ENCODE data around the gene CSF1R. TPM values are rescaled to one million over a fixed set of nuclear protein-coding genes. Genes with fewer than 3 reads are reported as not detected.
A peak's percentile ranks its signal among the peaks of the same experiment; 100 is the strongest.

CSF1R gene
- total RNA-seq, 1 donor from 2014 or later: 0.65 TPM

- no peaks in the 10 kb centered on the region for H3K36me3 Mint-ChIP-seq (ENCODE audit: low read depth)
- no peaks in the 10 kb centered on the region for H3K27me3 Mint-ChIP-seq (ENCODE audit: low read depth)
- peaks cover 42% of the 10 kb centered on the region for H3K4me1 Mint-ChIP-seq (ENCODE audit: low read depth)
- H3K4me3 Mint-ChIP-seq (ENCODE audit: unreplicated experiment): no peak overlapping the region
- TF ChIP-seq CTCF (IDR thresholded peaks at IDR 0.05): no peak
- H3K9me3 Mint-ChIP-seq (ENCODE audit: low read depth): no peaks in the 10 kb centered on the region
- no peak overlapping the region for H3K27ac Mint-ChIP-seq (ENCODE audit: unreplicated experiment)
- DNase-seq (ENCODE audit: low spot score): no peak
Observed at GRCh38 chr5:150064681-150065220, 21.6 kb downstream of the CSF1R start.

- DNase-seq (ENCODE audit: low spot score): no peak
- no peak for TF ChIP-seq CTCF (IDR thresholded peaks at IDR 0.05)
- Mint-ChIP-seq H3K4me1 (ENCODE audit: low read depth) (peaks cover 47% of the 10 kb centered on the region), H3K27me3 (ENCODE audit: low read depth) (no peaks in the 10 kb centered on the region), H3K36me3 (ENCODE audit: low read depth) (no peaks in the 10 kb centered on the region), H3K9me3 (ENCODE audit: low read depth) (no peaks in the 10 kb centered on the region), H3K4me3 (ENCODE audit: unreplicated experiment) (no peak overlapping the region), H3K27ac (ENCODE audit: unreplicated experiment) (no peak overlapping the region)
Observed at GRCh38 chr5:150063638-150064037, 22.7 kb downstream of the CSF1R start.

- Mint-ChIP-seq H3K27ac (ENCODE audit: unreplicated experiment) (no peak overlapping the region), H3K9me3 (ENCODE audit: low read depth) (no peaks in the 10 kb centered on the region), H3K27me3 (ENCODE audit: low read depth) (no peaks in the 10 kb centered on the region), H3K4me3 (ENCODE audit: unreplicated experiment) (no peak overlapping the region), H3K4me1 (ENCODE audit: low read depth) (peaks cover 50% of the 10 kb centered on the region), H3K36me3 (ENCODE audit: low read depth) (no peaks in the 10 kb centered on the region)
- TF ChIP-seq CTCF (IDR thresholded peaks at IDR 0.05): no peak
- DNase-seq (ENCODE audit: low spot score): no peak
Observed at GRCh38 chr5:150062216-150062922, 24.0 kb downstream of the CSF1R start.

GRCh38 chr5:150061538-150061995 is 24.8 kb downstream of the CSF1R start:
- peaks cover 43% of the 10 kb centered on the region for H3K4me1 Mint-ChIP-seq (ENCODE audit: low read depth)
- DNase-seq (ENCODE audit: low spot score): peak; percentile 61
- H3K27ac Mint-ChIP-seq (ENCODE audit: unreplicated experiment): no peak overlapping the region
- H3K4me3 Mint-ChIP-seq (ENCODE audit: unreplicated experiment): no peak overlapping the region
- no peaks in the 10 kb centered on the region for H3K36me3 Mint-ChIP-seq (ENCODE audit: low read depth)
- no peaks in the 10 kb centered on the region for H3K9me3 Mint-ChIP-seq (ENCODE audit: low read depth)
- no peak for TF ChIP-seq CTCF (IDR thresholded peaks at IDR 0.05)
- no peaks in the 10 kb centered on the region for H3K27me3 Mint-ChIP-seq (ENCODE audit: low read depth)

- peaks cover 1% of the 10 kb centered on the region for H3K36me3 Mint-ChIP-seq (ENCODE audit: low read depth)
- H3K4me1 Mint-ChIP-seq (ENCODE audit: low read depth): peaks cover 33% of the 10 kb centered on the region
- H3K4me3 Mint-ChIP-seq (ENCODE audit: unreplicated experiment): no peak overlapping the region
- no peak overlapping the region for H3K27ac Mint-ChIP-seq (ENCODE audit: unreplicated experiment)
- no peak for TF ChIP-seq CTCF (IDR thresholded peaks at IDR 0.05)
- DNase-seq (ENCODE audit: low spot score): peak; percentile 48
- H3K9me3 Mint-ChIP-seq (ENCODE audit: low read depth): no peaks in the 10 kb centered on the region
- H3K27me3 Mint-ChIP-seq (ENCODE audit: low read depth): no peaks in the 10 kb centered on the region
Observed at GRCh38 chr5:150060471-150060870, 25.9 kb downstream of the CSF1R start.
